Measurements from ENCODE around the gene TRABD.

Gene TRABD

GRCh38 chr22:50175921-50176849 lies 9.5 kb upstream of the TRABD start:
- DNase-seq, result no peak

GRCh38 chr22:50176850-50177536 lies 8.7 kb upstream of the TRABD start:
- DNase-seq, result no peak

DNA sequence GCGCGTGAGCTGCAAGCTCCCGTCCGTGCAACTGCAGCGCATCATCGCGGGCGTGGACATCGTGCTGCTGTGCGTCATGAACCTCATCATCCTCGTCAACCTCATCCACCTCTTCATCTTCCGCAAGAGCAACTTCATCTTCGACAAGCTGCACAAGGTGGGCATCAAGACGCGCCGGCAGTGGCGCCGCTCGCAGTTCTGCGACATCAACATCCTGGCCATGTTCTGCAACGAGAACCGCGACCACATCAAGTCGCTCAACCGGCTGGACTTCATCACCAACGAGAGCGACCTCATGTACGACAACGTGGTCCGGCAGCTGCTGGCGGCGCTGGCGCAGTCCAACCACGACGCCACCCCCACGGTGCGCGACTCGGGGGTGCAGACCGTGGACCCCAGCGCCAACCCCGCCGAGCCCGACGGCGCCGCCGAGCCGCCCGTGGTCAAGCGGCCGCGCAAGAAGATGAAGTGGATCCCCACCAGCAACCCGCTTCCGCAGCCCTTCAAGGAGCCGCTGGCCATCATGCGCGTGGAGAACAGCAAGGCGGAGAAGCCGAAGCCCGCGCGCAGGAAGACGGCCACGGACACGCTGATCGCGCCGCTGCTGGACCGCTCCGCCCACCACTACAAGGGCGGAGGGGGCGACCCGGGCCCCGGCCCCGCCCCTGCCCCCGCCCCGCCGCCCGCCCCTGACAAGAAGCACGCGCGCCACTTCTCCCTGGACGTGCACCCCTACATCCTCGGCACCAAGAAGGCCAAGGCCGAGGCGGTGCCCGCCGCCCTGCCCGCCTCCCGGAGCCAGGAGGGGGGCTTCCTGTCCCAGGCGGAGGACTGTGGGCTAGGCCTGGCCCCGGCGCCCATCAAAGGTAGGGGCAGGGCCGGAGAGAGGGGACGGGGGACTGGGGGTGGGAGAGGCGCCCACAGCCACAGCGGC lies 7.9 kb upstream of the TRABD start:
- DNase-seq, result no peak

DNA sequence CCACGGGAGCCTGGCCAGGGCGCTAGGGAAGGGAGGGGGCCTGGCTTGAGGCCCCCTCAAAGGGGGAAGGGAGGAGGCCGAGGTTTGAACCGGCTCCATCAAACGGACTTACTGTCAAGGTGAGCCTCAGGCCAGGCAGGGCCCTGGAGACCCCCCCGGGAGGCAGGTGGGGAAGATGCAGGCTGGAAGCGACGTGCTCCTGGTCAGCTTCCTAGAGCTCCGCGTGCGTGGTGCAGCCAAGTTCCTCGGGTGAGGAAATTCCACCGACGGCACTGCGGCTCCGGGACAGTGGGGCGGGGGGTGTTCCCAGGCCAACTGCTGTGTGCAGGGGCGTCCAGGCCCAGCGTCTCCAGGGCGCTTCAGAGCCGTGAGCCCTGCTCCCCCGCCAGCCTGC lies 7.2 kb upstream of the TRABD start:
- no peak for DNase-seq

DNA sequence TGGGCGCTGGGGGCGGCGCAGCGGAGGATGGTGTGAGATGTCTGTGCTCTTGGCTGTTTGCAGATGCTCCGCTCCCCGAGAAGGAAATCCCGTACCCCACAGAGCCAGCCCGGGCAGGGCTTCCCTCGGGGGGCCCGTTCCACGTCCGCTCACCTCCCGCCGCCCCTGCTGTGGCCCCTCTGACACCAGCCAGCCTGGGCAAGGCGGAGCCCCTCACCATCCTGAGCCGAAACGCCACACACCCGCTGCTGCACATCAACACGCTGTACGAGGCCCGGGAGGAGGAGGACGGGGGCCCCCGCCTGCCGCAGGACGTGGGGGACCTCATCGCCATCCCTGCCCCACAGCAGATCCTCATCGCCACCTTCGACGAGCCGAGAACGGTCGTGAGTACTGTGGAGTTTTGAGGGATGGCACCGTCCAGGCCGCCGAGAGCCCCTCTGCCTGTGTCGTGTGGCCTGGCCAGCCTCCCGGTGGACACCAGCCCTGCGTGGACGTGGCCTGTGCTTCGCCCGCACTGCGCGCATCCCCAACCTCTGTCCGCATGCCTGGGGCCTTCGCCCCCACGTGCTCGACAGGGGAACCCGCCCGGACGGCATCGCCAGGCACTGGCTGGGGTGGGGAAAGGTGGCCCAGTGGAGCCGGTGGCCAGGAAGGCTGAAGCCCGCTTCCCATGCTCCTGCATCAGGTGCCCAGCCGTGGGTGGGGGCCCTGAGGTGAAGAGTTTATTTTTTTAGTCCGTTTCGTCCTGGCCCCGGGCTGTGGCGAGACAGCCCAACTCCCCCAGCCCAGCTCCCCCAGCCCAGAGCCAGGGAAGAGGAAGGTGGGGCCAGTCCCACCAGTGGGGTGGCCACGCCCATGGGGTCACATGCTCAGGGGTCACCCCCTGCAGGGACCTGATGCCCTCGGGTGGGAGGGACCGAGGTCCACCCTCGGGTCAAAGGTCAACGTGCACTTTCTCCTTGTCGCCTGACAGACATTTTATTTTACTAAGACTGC lies 6.5 kb upstream of the TRABD start:
- no peak for DNase-seq

GRCh38 chr22:50179937-50180726 lies 5.6 kb upstream of the TRABD start:
- DNase-seq, result no peak

DNA sequence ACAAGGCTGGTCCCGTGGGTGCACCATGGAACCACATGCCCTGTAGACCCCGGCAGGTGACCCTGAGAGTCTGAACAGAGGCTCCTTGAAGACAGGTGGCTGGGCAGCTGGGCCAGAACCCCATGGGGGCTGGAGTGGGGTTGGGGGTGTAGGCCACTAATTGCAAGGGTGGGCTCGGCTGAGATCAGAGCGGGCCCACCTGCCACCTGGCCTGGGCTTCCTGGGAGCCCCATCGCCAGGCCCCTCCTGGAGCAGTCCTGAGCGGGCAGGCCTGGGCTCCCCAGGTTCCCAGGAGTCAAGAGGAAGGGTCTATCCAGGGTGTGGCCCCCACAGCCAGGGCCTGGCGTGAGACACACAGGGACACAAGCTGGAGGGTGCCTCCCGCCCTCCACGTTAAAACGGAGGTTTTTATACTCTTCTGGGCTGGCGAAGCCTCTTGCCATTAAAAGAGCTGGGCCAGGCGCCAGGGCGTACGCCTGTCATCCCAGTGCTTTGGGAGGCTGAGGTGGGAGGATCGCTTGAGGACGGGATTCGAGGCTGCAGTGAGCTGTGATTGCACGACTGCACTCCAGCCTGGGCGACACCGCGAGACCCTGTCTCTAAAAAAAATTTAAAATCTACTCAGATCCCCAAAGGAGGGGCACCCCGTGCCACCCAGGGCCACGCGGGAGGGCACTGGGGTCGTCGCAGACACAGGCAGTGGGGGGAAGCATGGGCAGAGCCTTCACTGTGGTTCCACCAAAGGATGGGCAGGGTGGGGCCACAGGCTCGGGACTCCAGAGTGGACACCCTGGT lies 4.8 kb upstream of the TRABD start:
- DNase-seq, result no peak

GRCh38 chr22:50182176-50183081 lies 3.3 kb upstream of the TRABD start:
- no peak for DNase-seq

GRCh38 chr22:50183141-50183971 lies 2.4 kb upstream of the TRABD start:
- no peak for DNase-seq

- DNase-seq, result no peak
Measured at GRCh38 chr22:50184004-50184901, 1.5 kb upstream of the TRABD start.

- DNase-seq, result no peak
Measured at GRCh38 chr22:50184902-50185374, 775 bp upstream of the TRABD start.

DNA sequence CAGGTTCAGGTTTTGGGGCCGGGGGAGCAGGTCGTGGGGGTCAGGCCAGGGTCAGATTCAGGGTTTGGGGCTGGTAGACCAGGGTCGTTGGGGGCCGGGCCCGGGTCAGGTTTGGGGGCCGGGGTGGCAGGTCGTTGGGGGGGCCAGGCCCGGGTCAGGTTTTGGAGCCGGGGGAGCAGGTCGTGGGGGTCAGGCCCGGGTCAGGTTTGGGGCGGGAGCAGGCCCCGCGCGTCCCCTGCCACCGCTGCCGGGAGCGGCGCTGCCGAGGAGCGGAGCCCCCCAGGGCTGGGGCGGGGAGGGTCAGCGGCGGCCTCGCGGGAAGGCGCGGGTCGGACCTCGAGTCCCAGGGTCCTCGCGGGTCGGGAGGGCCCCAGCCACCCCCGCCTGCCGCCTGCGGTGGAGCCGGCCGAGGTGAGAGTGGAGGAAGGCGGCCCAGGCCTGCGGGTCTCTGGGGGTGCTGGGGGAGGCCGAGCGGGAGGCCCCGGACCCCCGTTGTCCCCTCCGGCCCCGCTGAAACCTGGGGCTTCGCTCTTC lies 535 bp downstream of the TRABD start:
- DNase-seq, result no peak

- DNase-seq, result no peak
Measured at GRCh38 chr22:50186761-50187523, 1.2 kb downstream of the TRABD start.

GRCh38 chr22:50188356-50188755 lies 2.6 kb downstream of the TRABD start:
- DNase-seq, result no peak

DNA sequence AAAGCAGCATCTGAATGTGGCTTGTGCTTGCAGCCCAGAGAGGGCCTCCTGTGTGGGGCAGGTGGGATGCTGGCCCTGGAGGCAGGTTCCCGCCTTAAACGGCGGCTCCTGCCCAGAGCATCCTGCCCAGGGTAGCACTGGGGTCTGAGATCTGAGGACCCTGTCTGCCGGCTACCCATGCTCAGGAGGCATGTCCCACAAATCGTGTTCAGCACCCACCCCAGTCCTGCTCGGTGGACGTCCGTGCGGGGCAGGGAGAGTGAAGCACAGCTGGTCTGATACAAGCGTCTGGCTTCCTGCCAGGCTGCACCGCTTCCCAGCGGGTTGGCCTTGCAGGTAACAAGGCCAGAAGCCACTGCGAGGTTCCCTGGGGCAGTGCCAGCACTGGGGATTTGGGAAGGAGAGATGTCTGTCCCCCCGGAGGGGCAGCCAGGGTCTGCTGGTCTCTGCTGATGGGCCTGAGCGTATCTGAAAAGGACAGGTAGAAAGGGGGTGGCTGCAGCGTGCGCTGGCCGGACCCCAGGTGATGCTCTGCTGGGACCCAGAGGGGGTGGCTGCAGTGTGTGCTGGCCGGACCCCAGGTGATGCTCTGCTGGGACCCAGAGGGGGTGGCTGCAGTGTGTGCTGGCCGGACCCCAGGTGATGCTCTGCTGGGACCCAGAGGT lies 3.6 kb downstream of the TRABD start:
- no peak for DNase-seq
